OCI-LY3 (cell line): ENCODE measurements around the gene PTPRCAP.

ENCODE experiments used
- EZH2phosphoT487 ChIP-seq: fragments of 200-600 bp; shearing (Covaris generic); IDR thresholded peaks from 2 replicates; pipeline ENCODE4 v1.6.1; 2018; ENCODE audit warnings: antibody characterized with exemption, mixed run types, low read depth
- TF ChIP-seq, protein P1 (sequence below): fragments of 200-600, 300-600 bp; sonication (generic); IDR thresholded peaks from 2 replicates; pipeline ENCODE4 v1.5.1; 2014; ENCODE audit warnings: antibody characterized with exemption, low read length, low read depth

- TF ChIP-seq, protein P1, sequence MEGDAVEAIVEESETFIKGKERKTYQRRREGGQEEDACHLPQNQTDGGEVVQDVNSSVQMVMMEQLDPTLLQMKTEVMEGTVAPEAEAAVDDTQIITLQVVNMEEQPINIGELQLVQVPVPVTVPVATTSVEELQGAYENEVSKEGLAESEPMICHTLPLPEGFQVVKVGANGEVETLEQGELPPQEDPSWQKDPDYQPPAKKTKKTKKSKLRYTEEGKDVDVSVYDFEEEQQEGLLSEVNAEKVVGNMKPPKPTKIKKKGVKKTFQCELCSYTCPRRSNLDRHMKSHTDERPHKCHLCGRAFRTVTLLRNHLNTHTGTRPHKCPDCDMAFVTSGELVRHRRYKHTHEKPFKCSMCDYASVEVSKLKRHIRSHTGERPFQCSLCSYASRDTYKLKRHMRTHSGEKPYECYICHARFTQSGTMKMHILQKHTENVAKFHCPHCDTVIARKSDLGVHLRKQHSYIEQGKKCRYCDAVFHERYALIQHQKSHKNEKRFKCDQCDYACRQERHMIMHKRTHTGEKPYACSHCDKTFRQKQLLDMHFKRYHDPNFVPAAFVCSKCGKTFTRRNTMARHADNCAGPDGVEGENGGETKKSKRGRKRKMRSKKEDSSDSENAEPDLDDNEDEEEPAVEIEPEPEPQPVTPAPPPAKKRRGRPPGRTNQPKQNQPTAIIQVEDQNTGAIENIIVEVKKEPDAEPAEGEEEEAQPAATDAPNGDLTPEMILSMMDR, result no peak
- TF ChIP-seq EZH2phosphoT487, result no peak
Measured at GRCh38 chr11:67416416-67417335, 20.8 kb downstream of the PTPRCAP start.
